ENCODE data around the gene OSBPL2. TPM values are rescaled to one million over a fixed set of nuclear protein-coding genes. Genes with fewer than 3 reads are reported as not detected.

The OSBPL2 gene
- total RNA-seq, 1 experiment from 2014 or later: 36.9 TPM

GRCh38 chr20:62287759-62288534, 49.6 kb downstream of the OSBPL2 start:
- no peaks in the 10 kb centered on the region for H4K20me1 ChIP-seq (ENCODE audit: insufficient read depth)
- no peak for DNase-seq (ENCODE audit: low read depth, low spot score)
- H3K27me3 ChIP-seq (ENCODE audit: insufficient read depth, low read length): no peaks in the 10 kb centered on the region
- ChIA-PET POLR2A (no interaction called here), CTCF (no interaction called here), RAD21 (ENCODE audit: low non-redundant PET in 1 of 2, low total read pairs in 2 of 2, uncharacterized antibody in 2 of 2, unreplicated experiment in 2 of 2) (no interaction called here)
- no peaks in the 10 kb centered on the region for H3K79me2 ChIP-seq (ENCODE audit: insufficient read depth, low read length)
- no TSS peak for BruUV-seq (replicated peaks)
- peaks cover 0 to 4% of the 10 kb centered on the region in 2 experiments; a peak in 1 of 4 replicates for H3K36me3 ChIP-seq (ENCODE audit: control insufficient read depth in 1 of 2, insufficient read depth in 2 of 2, low read length in 2 of 2)
- no peak for ATAC-seq
- TF ChIP-seq ZNF274 (IDR thresholded peaks at IDR 0.05; ENCODE audit: low read depth, low read length) (no peak), CEBPB (IDR thresholded peaks at IDR 0.05; ENCODE audit: low read depth) (no peak), TCF7L2 (IDR thresholded peaks at IDR 0.05; ENCODE audit: borderline replicate concordance, extremely low read depth, insufficient read depth, insufficient read length) (no peak), REST (IDR thresholded peaks at IDR 0.05; ENCODE audit: low read depth) (no peak), POLR2A (IDR thresholded peaks at IDR 0.05; ENCODE audit: borderline replicate concordance, extremely low read depth, insufficient read depth, insufficient read length) (no peak), FOSL1 (IDR thresholded peaks at IDR 0.05; ENCODE audit: low read depth) (no peak), YY1 (IDR thresholded peaks at IDR 0.05; ENCODE audit: extremely low read depth, insufficient replicate concordance, low read depth, low read length) (no peak)
- TF ChIP-seq, protein P1, sequence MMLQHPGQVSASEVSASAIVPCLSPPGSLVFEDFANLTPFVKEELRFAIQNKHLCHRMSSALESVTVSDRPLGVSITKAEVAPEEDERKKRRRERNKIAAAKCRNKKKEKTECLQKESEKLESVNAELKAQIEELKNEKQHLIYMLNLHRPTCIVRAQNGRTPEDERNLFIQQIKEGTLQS (IDR thresholded peaks at IDR 0.05): no peak
- TF ChIP-seq, protein P2, sequence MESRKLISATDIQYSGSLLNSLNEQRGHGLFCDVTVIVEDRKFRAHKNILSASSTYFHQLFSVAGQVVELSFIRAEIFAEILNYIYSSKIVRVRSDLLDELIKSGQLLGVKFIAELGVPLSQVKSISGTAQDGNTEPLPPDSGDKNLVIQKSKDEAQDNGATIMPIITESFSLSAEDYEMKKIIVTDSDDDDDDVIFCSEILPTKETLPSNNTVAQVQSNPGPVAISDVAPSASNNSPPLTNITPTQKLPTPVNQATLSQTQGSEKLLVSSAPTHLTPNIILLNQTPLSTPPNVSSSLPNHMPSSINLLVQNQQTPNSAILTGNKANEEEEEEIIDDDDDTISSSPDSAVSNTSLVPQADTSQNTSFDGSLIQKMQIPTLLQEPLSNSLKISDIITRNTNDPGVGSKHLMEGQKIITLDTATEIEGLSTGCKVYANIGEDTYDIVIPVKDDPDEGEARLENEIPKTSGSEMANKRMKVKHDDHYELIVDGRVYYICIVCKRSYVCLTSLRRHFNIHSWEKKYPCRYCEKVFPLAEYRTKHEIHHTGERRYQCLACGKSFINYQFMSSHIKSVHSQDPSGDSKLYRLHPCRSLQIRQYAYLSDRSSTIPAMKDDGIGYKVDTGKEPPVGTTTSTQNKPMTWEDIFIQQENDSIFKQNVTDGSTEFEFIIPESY (IDR thresholded peaks at IDR 0.05; ENCODE audit: extremely low read depth, insufficient replicate concordance, low read length): no peak
- TF ChIP-seq, protein P3, sequence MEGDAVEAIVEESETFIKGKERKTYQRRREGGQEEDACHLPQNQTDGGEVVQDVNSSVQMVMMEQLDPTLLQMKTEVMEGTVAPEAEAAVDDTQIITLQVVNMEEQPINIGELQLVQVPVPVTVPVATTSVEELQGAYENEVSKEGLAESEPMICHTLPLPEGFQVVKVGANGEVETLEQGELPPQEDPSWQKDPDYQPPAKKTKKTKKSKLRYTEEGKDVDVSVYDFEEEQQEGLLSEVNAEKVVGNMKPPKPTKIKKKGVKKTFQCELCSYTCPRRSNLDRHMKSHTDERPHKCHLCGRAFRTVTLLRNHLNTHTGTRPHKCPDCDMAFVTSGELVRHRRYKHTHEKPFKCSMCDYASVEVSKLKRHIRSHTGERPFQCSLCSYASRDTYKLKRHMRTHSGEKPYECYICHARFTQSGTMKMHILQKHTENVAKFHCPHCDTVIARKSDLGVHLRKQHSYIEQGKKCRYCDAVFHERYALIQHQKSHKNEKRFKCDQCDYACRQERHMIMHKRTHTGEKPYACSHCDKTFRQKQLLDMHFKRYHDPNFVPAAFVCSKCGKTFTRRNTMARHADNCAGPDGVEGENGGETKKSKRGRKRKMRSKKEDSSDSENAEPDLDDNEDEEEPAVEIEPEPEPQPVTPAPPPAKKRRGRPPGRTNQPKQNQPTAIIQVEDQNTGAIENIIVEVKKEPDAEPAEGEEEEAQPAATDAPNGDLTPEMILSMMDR (IDR thresholded peaks at IDR 0.05 in 2 of 3, conservative IDR thresholded peaks at IDR 0.05 in 1 of 3; ENCODE audit: borderline replicate concordance in 1 of 3, insufficient read depth in 1 of 3, low read depth in 2 of 3, low read length in 2 of 3): no peak
- no peaks in the 10 kb centered on the region for H3K4me1 ChIP-seq (ENCODE audit: control insufficient read depth in 1 of 2, insufficient read depth in 2 of 2, low read length in 2 of 2)
- no peaks in the 10 kb centered on the region for H3K9me2 ChIP-seq (ENCODE audit: insufficient read depth)
- H3K4me3 ChIP-seq (replicated peaks in 1 of 2; ENCODE audit: low read depth in 1 of 2, low read length in 2 of 2): no peak overlapping the region
- intact Hi-C loops (cut with micrococcal nuclease): no loop called here
- no peak overlapping the region for H3K9ac ChIP-seq (ENCODE audit: low read length)
- H3K4me2 ChIP-seq (ENCODE audit: low read length): no peak overlapping the region
- no peak overlapping the region for H2AFZ ChIP-seq (ENCODE audit: low read depth, low read length, poor library complexity, severe bottlenecking)
- H3K9me3 ChIP-seq (ENCODE audit: control insufficient read depth in 1 of 2, insufficient read depth in 1 of 2, low read depth in 1 of 2, low read length in 2 of 2): no peaks in the 10 kb centered on the region
- no peak overlapping the region for H3K27ac ChIP-seq (ENCODE audit: low read depth, low read length)

Measured in HCT116 (cell line).